ENCODE data around the gene INSYN2B. TPM values are rescaled to one million over a fixed set of nuclear protein-coding genes. Genes with fewer than 3 reads are reported as not detected.
"Not testable (repeated sequence)": the region's sequence is repeated elsewhere in the genome, so short reads cannot be mapped to it uniquely, and the experiment has no call there.

INSYN2B gene
- total RNA-seq, 3 donors from 2014 or later (not counting 1 experiment from before 2014, with no cell fraction given), result not detected

DNA sequence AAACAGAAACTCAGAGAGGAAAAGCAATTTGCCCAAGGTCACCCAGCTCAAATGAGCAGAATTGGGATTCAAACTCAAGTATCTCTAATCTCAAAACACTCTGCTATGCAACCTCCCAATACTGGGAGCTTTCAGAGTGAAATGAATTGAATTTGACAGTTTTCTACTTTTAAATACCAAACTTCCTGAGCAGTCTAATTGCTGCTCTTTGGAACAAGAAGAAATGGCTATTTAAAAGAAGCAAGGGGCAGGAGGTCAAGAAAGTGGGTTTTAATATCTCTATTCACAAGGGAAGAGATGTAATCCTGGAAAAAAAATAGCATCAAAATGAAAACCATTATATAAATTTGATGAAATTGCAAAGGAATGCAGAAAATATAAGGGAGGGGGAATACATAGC, 142.6 kb downstream of the INSYN2B start:
- DNase-seq, result no peak
- intact Hi-C loops (cut with micrococcal nuclease), result no loop called here
- H3K27ac ChIP-seq (ENCODE audit: low read length), result no peak overlapping the region
- no peak overlapping the region for H3K4me3 Mint-ChIP-seq
- H3K4me1 ChIP-seq (ENCODE audit: control insufficient read depth, insufficient read depth, low read length), result peaks cover 2% of the 10 kb centered on the region
- H3K9me3 ChIP-seq (ENCODE audit: control insufficient read depth, insufficient read depth, low read length), result no peaks in the 10 kb centered on the region
- peaks cover 12% of the 10 kb centered on the region for H3K36me3 Mint-ChIP-seq
- no peak for ATAC-seq
- H3K9me3 Mint-ChIP-seq, result no peaks in the 10 kb centered on the region
- peaks cover 23 to 24% of the 10 kb centered on the region in 2 donors for H3K4me1 Mint-ChIP-seq
- H3K4me3 ChIP-seq (ENCODE audit: low read length), result no peak overlapping the region
- H3K27me3 ChIP-seq (ENCODE audit: control insufficient read depth, insufficient read depth, low read length), result no peaks in the 10 kb centered on the region
- peaks cover 28% of the 10 kb centered on the region for H3K36me3 ChIP-seq (ENCODE audit: control insufficient read depth, insufficient read depth, low read length)
- TF ChIP-seq, protein P1, sequence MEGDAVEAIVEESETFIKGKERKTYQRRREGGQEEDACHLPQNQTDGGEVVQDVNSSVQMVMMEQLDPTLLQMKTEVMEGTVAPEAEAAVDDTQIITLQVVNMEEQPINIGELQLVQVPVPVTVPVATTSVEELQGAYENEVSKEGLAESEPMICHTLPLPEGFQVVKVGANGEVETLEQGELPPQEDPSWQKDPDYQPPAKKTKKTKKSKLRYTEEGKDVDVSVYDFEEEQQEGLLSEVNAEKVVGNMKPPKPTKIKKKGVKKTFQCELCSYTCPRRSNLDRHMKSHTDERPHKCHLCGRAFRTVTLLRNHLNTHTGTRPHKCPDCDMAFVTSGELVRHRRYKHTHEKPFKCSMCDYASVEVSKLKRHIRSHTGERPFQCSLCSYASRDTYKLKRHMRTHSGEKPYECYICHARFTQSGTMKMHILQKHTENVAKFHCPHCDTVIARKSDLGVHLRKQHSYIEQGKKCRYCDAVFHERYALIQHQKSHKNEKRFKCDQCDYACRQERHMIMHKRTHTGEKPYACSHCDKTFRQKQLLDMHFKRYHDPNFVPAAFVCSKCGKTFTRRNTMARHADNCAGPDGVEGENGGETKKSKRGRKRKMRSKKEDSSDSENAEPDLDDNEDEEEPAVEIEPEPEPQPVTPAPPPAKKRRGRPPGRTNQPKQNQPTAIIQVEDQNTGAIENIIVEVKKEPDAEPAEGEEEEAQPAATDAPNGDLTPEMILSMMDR (IDR thresholded peaks at IDR 0.05), result no peak
- peak overlapping the region; percentile 12 to 80 for H3K27ac Mint-ChIP-seq
- H3K27me3 Mint-ChIP-seq (ENCODE audit: low read depth in 2 of 2), result no peaks in the 10 kb centered on the region

DNA sequence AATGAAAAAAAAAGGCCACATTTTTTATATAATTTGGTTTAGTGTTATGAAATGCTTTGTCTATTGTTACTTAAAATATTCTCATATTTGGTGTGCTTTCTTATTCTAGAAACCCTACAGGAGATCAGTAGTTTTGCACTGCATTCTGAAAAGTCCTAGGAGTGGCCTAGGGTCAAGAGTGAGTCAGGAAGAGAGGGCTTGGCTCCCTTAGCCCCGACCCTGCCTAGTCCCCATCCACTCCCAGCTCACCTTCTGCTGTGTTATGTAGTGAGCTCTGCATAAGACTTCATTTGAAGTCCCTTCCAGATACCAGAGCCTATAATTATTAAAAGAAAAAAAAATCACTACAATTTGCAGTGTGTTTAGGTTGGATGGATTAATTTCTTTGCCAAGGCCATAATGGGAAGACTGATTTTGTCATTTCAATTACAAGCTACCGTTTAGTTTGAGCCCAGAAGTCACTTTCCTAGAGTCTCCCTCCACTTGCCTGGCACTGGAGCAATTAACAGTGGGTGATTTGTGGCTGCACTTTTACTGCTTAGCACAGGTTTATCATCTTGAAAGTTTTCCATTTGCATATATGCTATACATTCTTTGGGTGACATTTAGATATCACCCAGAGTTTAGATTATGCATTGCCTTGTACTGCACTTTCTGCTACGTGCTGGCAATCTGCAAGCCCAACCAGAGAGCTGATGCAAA, 143.3 kb downstream of the INSYN2B start:
- DNase-seq (no peak), ATAC-seq (no peak)
- Histone ChIP-seq H3K27me3 (ENCODE audit: control insufficient read depth, insufficient read depth, low read length) (no peaks in the 10 kb centered on the region), H3K27ac (ENCODE audit: low read length) (no peak overlapping the region), H3K36me3 (ENCODE audit: control insufficient read depth, insufficient read depth, low read length) (peaks cover 27% of the 10 kb centered on the region), H3K4me1 (ENCODE audit: control insufficient read depth, insufficient read depth, low read length) (peaks cover 2% of the 10 kb centered on the region), H3K4me3 (ENCODE audit: low read length) (no peak overlapping the region), H3K9me3 (ENCODE audit: control insufficient read depth, insufficient read depth, low read length) (no peaks in the 10 kb centered on the region)
- Mint-ChIP-seq H3K4me1 (peaks cover 27 to 30% of the 10 kb centered on the region in 2 donors), H3K27me3 (ENCODE audit: low read depth in 2 of 2) (no peaks in the 10 kb centered on the region), H3K9me3 (no peaks in the 10 kb centered on the region), H3K27ac (peak overlapping the region in 1 of 2 donors; percentile 80), H3K36me3 (peaks cover 12% of the 10 kb centered on the region), H3K4me3 (no peak overlapping the region)
- intact Hi-C loops (cut with micrococcal nuclease), result no loop called here
- 90% methylated on average over 2 of the region's 3 CpGs for WGBS (ENCODE audit: insufficient coverage)
- TF ChIP-seq, protein P1 (IDR thresholded peaks at IDR 0.05), result no peak

DNA sequence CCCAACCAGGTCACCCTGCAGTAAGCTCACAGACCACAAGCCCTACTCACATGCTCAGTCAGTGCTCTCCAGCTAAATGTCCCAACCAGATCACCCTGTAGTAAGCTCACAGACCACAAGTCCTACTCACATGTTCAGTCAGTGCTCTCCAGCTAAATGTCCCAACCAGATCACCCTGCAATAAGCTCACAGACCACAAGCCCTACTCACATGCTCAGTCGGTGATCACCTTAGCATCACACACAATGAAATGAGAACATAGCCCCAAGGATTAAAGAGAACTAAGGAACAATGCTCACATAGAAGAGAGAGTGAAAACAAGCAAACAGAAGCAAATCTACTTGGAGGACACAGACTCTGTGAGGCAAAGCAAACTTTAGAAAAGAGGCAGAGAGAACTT, 145.8 kb downstream of the INSYN2B start:
- ATAC-seq; H3K4me3 ChIP-seq (ENCODE audit: low read length); H3K9me3 Mint-ChIP-seq; H3K27ac ChIP-seq (ENCODE audit: low read length); H3K36me3 ChIP-seq (ENCODE audit: control insufficient read depth, insufficient read depth, low read length); H3K36me3 Mint-ChIP-seq; DNase-seq; H3K9me3 ChIP-seq (ENCODE audit: control insufficient read depth, insufficient read depth, low read length); H3K4me3 Mint-ChIP-seq; H3K27me3 ChIP-seq (ENCODE audit: control insufficient read depth, insufficient read depth, low read length); H3K27me3 Mint-ChIP-seq (ENCODE audit: low read depth in 2 of 2); H3K4me1 ChIP-seq (ENCODE audit: control insufficient read depth, insufficient read depth, low read length); intact Hi-C loops (cut with micrococcal nuclease): not testable (repeated sequence)
- peak overlapping the region in 1 of 2 donors; percentile 9 for H3K27ac Mint-ChIP-seq
- WGBS (ENCODE audit: insufficient coverage), result 54% methylated on average over 1 of the region's 1 CpG
- peaks cover 33 to 35% of the 10 kb centered on the region in 2 donors for H3K4me1 Mint-ChIP-seq

DNA sequence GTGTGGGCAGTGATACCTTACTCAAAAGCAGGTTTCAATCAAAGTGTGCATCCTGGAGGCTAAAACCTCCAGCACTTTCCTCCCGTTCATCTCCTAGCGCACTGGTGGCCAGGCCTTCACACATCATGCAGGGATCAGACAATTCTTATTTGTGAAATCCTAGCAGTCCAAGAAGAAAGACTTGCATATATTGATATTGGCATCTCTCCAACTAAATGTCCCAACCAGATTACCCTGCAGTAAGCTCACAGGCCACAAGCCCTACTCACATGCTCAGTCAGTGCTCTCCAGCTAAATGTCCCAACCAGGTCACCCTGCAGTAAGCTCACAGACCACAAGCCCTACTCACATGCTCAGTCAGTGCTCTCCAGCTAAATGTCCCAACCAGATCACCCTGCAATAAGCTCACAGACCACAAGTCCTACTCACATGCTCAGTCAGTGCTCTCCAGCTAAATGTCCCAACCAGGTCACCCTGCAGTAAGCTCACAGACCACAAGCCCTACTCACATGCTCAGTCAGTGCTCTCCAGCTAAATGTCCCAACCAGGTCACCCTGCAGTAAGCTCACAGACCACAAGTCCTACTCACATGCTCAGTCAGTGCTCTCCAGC, 146.5 kb downstream of the INSYN2B start:
- H3K4me3 ChIP-seq (ENCODE audit: low read length); H3K27me3 Mint-ChIP-seq (ENCODE audit: low read depth in 2 of 2); H3K27me3 ChIP-seq (ENCODE audit: control insufficient read depth, insufficient read depth, low read length); H3K4me3 Mint-ChIP-seq; H3K36me3 ChIP-seq (ENCODE audit: control insufficient read depth, insufficient read depth, low read length); H3K36me3 Mint-ChIP-seq; H3K4me1 ChIP-seq (ENCODE audit: control insufficient read depth, insufficient read depth, low read length); H3K9me3 Mint-ChIP-seq; H3K9me3 ChIP-seq (ENCODE audit: control insufficient read depth, insufficient read depth, low read length); DNase-seq; H3K27ac ChIP-seq (ENCODE audit: low read length); ATAC-seq; intact Hi-C loops (cut with micrococcal nuclease): not testable (repeated sequence)
- Mint-ChIP-seq H3K4me1 (peaks cover 32 to 38% of the 10 kb centered on the region in 2 donors), H3K27ac (peak overlapping the region in 1 of 2 donors; percentile 64)
- WGBS (ENCODE audit: insufficient coverage), result 95% methylated on average over 2 of the region's 2 CpGs

Data from natural killer cell (primary cell).